H9 (cell line): Measurements from ENCODE around the gene GLIPR2. TPM values are rescaled to one million over a fixed set of nuclear protein-coding genes. Genes with fewer than 3 reads are reported as not detected.

Source experiments
- DNase-seq: peaks from one replicate; pipeline ENCODE4 v3.0.0-alpha.2; 2017
- H2AFZ ChIP-seq: one replicate; pipeline ENCODE4 v1.6.1; 2013; ENCODE audit warnings: mild to moderate bottlenecking, low read length, control low read depth, moderate library complexity
- H2AK5ac ChIP-seq: 2 replicates; pipeline ENCODE4 v1.6.1; 2013; ENCODE audit warnings: low read length, control low read depth, mixed read lengths; ENCODE audit not compliant: insufficient read length
- H2BK120ac ChIP-seq: one replicate; pipeline ENCODE4 v1.6.1; 2013; ENCODE audit warnings: low read depth, mild to moderate bottlenecking, low read length, control low read depth, inconsistent platforms; ENCODE audit not compliant: poor library complexity, severe bottlenecking
- H2BK12ac ChIP-seq: 2 replicates; pipeline ENCODE4 v1.6.1; 2013; ENCODE audit warnings: low read length, control low read depth, mixed read lengths, low read depth; ENCODE audit not compliant: insufficient read length
- H2BK15ac ChIP-seq: 2 replicates; pipeline ENCODE4 v1.6.1; 2013; ENCODE audit warnings: low read depth, low read length, control low read depth
- H2BK20ac ChIP-seq: one replicate; pipeline ENCODE4 v1.6.1; 2013; ENCODE audit warnings: low read depth, mild to moderate bottlenecking, low read length, control low read depth, inconsistent platforms; ENCODE audit not compliant: poor library complexity, severe bottlenecking
- H2BK5ac ChIP-seq: 2 replicates; pipeline ENCODE4 v1.6.1; 2013; ENCODE audit warnings: low read length, control low read depth, mixed read lengths; ENCODE audit not compliant: insufficient read length
- H3K14ac ChIP-seq: 2 replicates; pipeline ENCODE4 v1.6.1; 2013; ENCODE audit warnings: low read length, control low read depth; ENCODE audit not compliant: insufficient read depth
- H3K18ac ChIP-seq: 2 replicates; pipeline ENCODE4 v1.6.1; 2013; ENCODE audit warnings: low read depth, mild to moderate bottlenecking, mixed read lengths, low read length, control low read depth; ENCODE audit not compliant: insufficient read length
- H3K23ac ChIP-seq: 2 replicates; pipeline ENCODE4 v1.6.1; 2013; ENCODE audit warnings: low read length, control low read depth, mixed read lengths, low read depth; ENCODE audit not compliant: insufficient read length
- H3K23me2 ChIP-seq: 2 replicates; pipeline ENCODE4 v1.6.1; 2013; ENCODE audit warnings: low read depth, mild to moderate bottlenecking, mixed read lengths, low read length, control low read depth; ENCODE audit not compliant: insufficient read length, poor library complexity, severe bottlenecking
- H3K27ac ChIP-seq: 2 replicates; pipeline ENCODE4 v1.5.1; 2013; ENCODE audit warnings: low read length, control low read depth, mixed read lengths, low read depth; ENCODE audit not compliant: insufficient read length
- H3K27me3 ChIP-seq: 2 replicates; pipeline ENCODE4 v1.6.1; 2013; ENCODE audit warnings: low read length, control low read depth, inconsistent platforms; ENCODE audit not compliant: insufficient read depth
- H3K4ac ChIP-seq: 2 replicates; pipeline ENCODE4 v1.6.1; 2013; ENCODE audit warnings: low read depth, mild to moderate bottlenecking, control low read depth, inconsistent platforms, low read length, moderate library complexity
- H3K4me1 ChIP-seq: 2 replicates; pipeline ENCODE4 v1.6.1; 2013; ENCODE audit warnings: low read length, control low read depth, inconsistent platforms; ENCODE audit not compliant: insufficient read depth
- H3K4me2 ChIP-seq: 2 replicates; pipeline ENCODE4 v1.6.1; 2013; ENCODE audit warnings: low read length, control low read depth, mixed read lengths; ENCODE audit not compliant: insufficient read length, insufficient read depth
- H3K56ac ChIP-seq: 2 replicates; pipeline ENCODE4 v1.6.1; 2013; ENCODE audit warnings: low read depth, mild to moderate bottlenecking, mixed read lengths, low read length, control low read depth; ENCODE audit not compliant: insufficient read length
- H3K79me1 ChIP-seq: 2 replicates; pipeline ENCODE4 v1.6.1; 2013; ENCODE audit warnings: low read depth, mild to moderate bottlenecking, moderate library complexity, low read length, control low read depth, inconsistent platforms; ENCODE audit not compliant: insufficient read depth, poor library complexity, severe bottlenecking
- H3K79me2 ChIP-seq: 2 replicates; pipeline ENCODE4 v1.6.1; 2013; ENCODE audit warnings: low read length, control low read depth, inconsistent platforms; ENCODE audit not compliant: insufficient read depth
- H3K9ac ChIP-seq: 2 replicates; pipeline ENCODE4 v1.6.1; 2013; ENCODE audit warnings: low read length, control low read depth, mixed read lengths; ENCODE audit not compliant: insufficient read length; ENCODE audit errors: extremely low read depth
- H3K9me3 ChIP-seq: one replicate; pipeline ENCODE4 v1.6.1; 2013; ENCODE audit warnings: low read depth, low read length, inconsistent platforms; ENCODE audit not compliant: control insufficient read depth
- H3T11ph ChIP-seq: one replicate; pipeline ENCODE4 v1.6.1; 2013; ENCODE audit warnings: mild to moderate bottlenecking, low read length, control low read depth, inconsistent platforms
- H4K20me1 ChIP-seq: one replicate; pipeline ENCODE4 v1.6.1; 2013; ENCODE audit not compliant: control insufficient read depth, insufficient read length, insufficient read depth
- H4K5ac ChIP-seq: 2 replicates; pipeline ENCODE4 v1.6.1; 2013; ENCODE audit warnings: low read depth, mild to moderate bottlenecking, mixed read lengths, low read length, control low read depth; ENCODE audit not compliant: insufficient read length
- H4K8ac ChIP-seq: replicated peaks from 2 replicates; pipeline ENCODE4 v1.6.1; 2013; ENCODE audit warnings: low read length, control low read depth, mixed read lengths, low read depth; ENCODE audit not compliant: insufficient read length
- H4K91ac ChIP-seq: 2 replicates; pipeline ENCODE4 v1.6.1; 2013; ENCODE audit warnings: low read depth, mild to moderate bottlenecking, moderate library complexity, mixed read lengths, low read length, control low read depth; ENCODE audit not compliant: insufficient read length
- H3K27ac Mint-ChIP-seq, 3 experiments: 2 replicates in 2 of 3; 3 replicates in 1 of 3; pipeline ENCODE4 v1.8.0; 2020 to 2021; ENCODE audit warnings: mixed read lengths in 3 of 3, mild to moderate bottlenecking in 1 of 3, moderate library complexity in 1 of 3
- H3K27me3 Mint-ChIP-seq: 2 replicates; pipeline ENCODE4 v1.8.0; 2021; ENCODE audit warnings: low read depth, mild to moderate bottlenecking, moderate library complexity, mixed read lengths
- H3K36me3 Mint-ChIP-seq, 3 experiments: 2 replicates in 2 of 3; 3 replicates in 1 of 3; pipeline ENCODE4 v1.8.0; 2020 to 2021; ENCODE audit warnings: low read depth in 3 of 3, mixed read lengths in 3 of 3; ENCODE audit not compliant: insufficient read depth in 1 of 3
- H3K4me1 Mint-ChIP-seq, 2 experiments: 2 replicates each; pipeline ENCODE4 v1.8.0; 2020; ENCODE audit warnings: mixed read lengths in 2 of 2
- H3K4me3 Mint-ChIP-seq, 2 experiments: 2 replicates in 1 of 2; 3 replicates in 1 of 2; pipeline ENCODE4 v1.8.0; 2020 to 2021; ENCODE audit warnings: mild to moderate bottlenecking in 2 of 2, mixed read lengths in 2 of 2, moderate library complexity in 1 of 2
- H3K9me3 Mint-ChIP-seq, 2 experiments: 2 replicates in 1 of 2; 3 replicates in 1 of 2; pipeline ENCODE4 v1.8.0; 2020; ENCODE audit warnings: mild to moderate bottlenecking in 2 of 2, mixed read lengths in 2 of 2, moderate library complexity in 1 of 2
- CTCF ChIP-seq: fragments of 200-600 bp; sonication (generic); conservative IDR thresholded peaks from 3 replicates; pipeline ENCODE4 v1.8.0; 2021; ENCODE audit warnings: antibody characterized with exemption, mild to moderate bottlenecking
- whole genome bisulfite sequencing: extraction: QIAGEN DNeasy Blood & Tissue Kit; methylation state at CpG from one replicate; pipeline ENCODE4 v1.1.7; 2013; ENCODE audit warnings: missing lambda C conversion rate, low lambda C conversion rate, mixed read lengths; ENCODE audit not compliant: insufficient read length; ENCODE audit errors: extremely low coverage; 5-methylcytosine and 5-hydroxymethylcytosine counted together
- total RNA-seq: library from RNA; stranded (reverse); gene quantifications from 2 replicates; pipeline ENCODE4 v1.2.1, GENCODE V29; 2021

Gene GLIPR2
- total RNA-seq, 1 experiment from 2014 or later = 10.0 TPM

DNA sequence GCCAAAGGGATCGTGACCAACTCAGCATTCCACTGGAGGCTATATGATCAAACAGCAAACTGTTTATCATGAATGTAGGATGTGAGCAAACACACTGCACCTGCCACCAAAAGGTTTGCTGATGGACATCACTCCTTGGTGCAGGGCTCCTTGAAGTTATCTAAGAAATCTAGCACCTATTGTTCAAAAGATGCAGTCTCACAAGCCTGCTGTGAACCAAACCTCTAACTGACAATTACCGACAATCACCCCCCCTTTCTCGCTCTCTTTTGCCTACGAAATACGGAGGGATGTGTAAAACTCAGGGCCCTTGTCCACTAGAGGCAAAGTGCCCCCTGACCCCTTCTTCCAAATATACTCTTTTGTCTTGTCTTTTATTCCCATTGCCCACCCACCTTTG lies 51.7 kb downstream of the GLIPR2 start:
- H3K23ac ChIP-seq = no peak overlapping the region

More for the DNA sequence above, 51.7 kb downstream of the GLIPR2 start:
- H3K4me3 Mint-ChIP-seq = no peak overlapping the region
- DNase-seq = no peak
- Histone ChIP-seq H4K5ac (no peak overlapping the region), H3K4me2 (no peak overlapping the region), H3T11ph (no peak overlapping the region), H3K18ac (no peak overlapping the region), H3K9me3 (no peaks in the 10 kb centered on the region), H3K9ac (no peak overlapping the region), H2BK15ac (no peak overlapping the region), H2BK5ac (no peak overlapping the region), H3K79me1 (peaks cover 7% of the 10 kb centered on the region), H2BK20ac (no peak overlapping the region), H3K79me2 (peaks cover 20% of the 10 kb centered on the region; the same call in 1 of the 2 replicates), H3K27me3 (no peaks in the 10 kb centered on the region), H3K23me2 (peaks cover 10% of the 10 kb centered on the region), H3K56ac (no peak overlapping the region), H2BK12ac (no peak overlapping the region), H4K91ac (no peak overlapping the region), H4K20me1 (no peaks in the 10 kb centered on the region), H3K4ac (no peak overlapping the region), H2AFZ (no peak overlapping the region), H3K14ac (no peak overlapping the region), H3K4me1 (peaks cover 6% of the 10 kb centered on the region; the same call in 1 of the 2 replicates), H2BK120ac (no peak overlapping the region), H4K8ac (no peak overlapping the region), H3K27ac (no peak overlapping the region), H2AK5ac (no peak overlapping the region)
- TF ChIP-seq CTCF = no peak
- peaks cover 21 to 23% of the 10 kb centered on the region in 2 experiments for H3K4me1 Mint-ChIP-seq
- H3K36me3 Mint-ChIP-seq = no peaks in the 10 kb centered on the region
- no CpG with 5 or more reads among the region's 5 CpGs for WGBS
- peaks cover 0 to 3% of the 10 kb centered on the region in 2 experiments; a peak in 2 of 5 replicates for H3K9me3 Mint-ChIP-seq
- H3K27ac Mint-ChIP-seq = no peak overlapping the region
- peaks cover 10% of the 10 kb centered on the region for H3K27me3 Mint-ChIP-seq
